IPS-NIHi7 (cell line): ENCODE data around the gene HPS4.

Experiments
- DNase-seq: peaks from one replicate; pipeline ENCODE4 v3.0.0; 2012; ENCODE audit warnings: mixed read lengths; ENCODE audit errors: extremely low spot score

The HPS4 gene

GRCh38 chr22:26499188-26499703 lies 15.7 kb upstream of the HPS4 start:
- DNase-seq = no peak

- no peak for DNase-seq
Measured at GRCh38 chr22:26496456-26496855, 12.9 kb upstream of the HPS4 start.

GRCh38 chr22:26494506-26494905 lies 10.9 kb upstream of the HPS4 start:
- DNase-seq = no peak

GRCh38 chr22:26492220-26492619 lies 8.6 kb upstream of the HPS4 start:
- no peak for DNase-seq

GRCh38 chr22:26489447-26490036 lies 6.0 kb upstream of the HPS4 start:
- DNase-seq = no peak

- DNase-seq = no peak
Measured at GRCh38 chr22:26487996-26488395, 4.4 kb upstream of the HPS4 start.

GRCh38 chr22:26486394-26486793 lies 2.8 kb upstream of the HPS4 start:
- DNase-seq = no peak

GRCh38 chr22:26485806-26486390 lies 2.3 kb upstream of the HPS4 start:
- no peak for DNase-seq

GRCh38 chr22:26485013-26485412 lies 1.4 kb upstream of the HPS4 start:
- no peak for DNase-seq

- DNase-seq = no peak
Measured at GRCh38 chr22:26484360-26484706, 750 bp upstream of the HPS4 start.

- DNase-seq = peak; percentile 24
Measured at GRCh38 chr22:26483043-26483438, 542 bp downstream of the HPS4 start.

- no peak for DNase-seq
Measured at GRCh38 chr22:26482161-26482560, 1.4 kb downstream of the HPS4 start.

GRCh38 chr22:26481694-26482093 lies 1.9 kb downstream of the HPS4 start:
- no peak for DNase-seq

- no peak for DNase-seq
Measured at GRCh38 chr22:26481112-26481693, 2.4 kb downstream of the HPS4 start.

GRCh38 chr22:26480611-26480932 lies 3.0 kb downstream of the HPS4 start:
- no peak for DNase-seq

GRCh38 chr22:26479792-26480610 lies 3.6 kb downstream of the HPS4 start:
- DNase-seq = no peak

- no peak for DNase-seq
Measured at GRCh38 chr22:26479043-26479791, 4.4 kb downstream of the HPS4 start.

GRCh38 chr22:26477341-26477731 lies 6.2 kb downstream of the HPS4 start:
- no peak for DNase-seq

GRCh38 chr22:26476705-26477340 lies 6.8 kb downstream of the HPS4 start:
- DNase-seq = no peak

- DNase-seq = no peak
Measured at GRCh38 chr22:26474682-26475081, 8.9 kb downstream of the HPS4 start.

- DNase-seq = no peak
Measured at GRCh38 chr22:26471522-26471921, 12.1 kb downstream of the HPS4 start.

- DNase-seq = no peak
Measured at GRCh38 chr22:26470807-26471206, 12.8 kb downstream of the HPS4 start.
